HG02678 (cell line): ENCODE data around the gene ZNF276.
"Not testable (repeated sequence)": the region's sequence is repeated elsewhere in the genome, so short reads cannot be mapped to it uniquely, and the experiment has no call there.

Source experiments
- ATAC-seq: cut with Tn5 transposase; IDR thresholded peaks from one replicate; pipeline ENCODE4 v1.9.1; 2021; ENCODE audit warnings: mild to moderate bottlenecking, moderate library complexity; ENCODE audit not compliant: unreplicated experiment

The ZNF276 gene

GRCh38 chr16:89695875-89696669 is 25.3 kb upstream of the ZNF276 start:
- no peak for ATAC-seq

- no peak for ATAC-seq
These were observed 24.6 kb upstream of the ZNF276 start for GRCh38 chr16:89696670-89697128.

GRCh38 chr16:89697161-89697615 is 24.1 kb upstream of the ZNF276 start:
- no peak for ATAC-seq

- no peak for ATAC-seq
These were observed 23.6 kb upstream of the ZNF276 start for GRCh38 chr16:89697616-89698331.

- not testable (repeated sequence) for ATAC-seq
These were observed 22.6 kb upstream of the ZNF276 start for GRCh38 chr16:89698717-89699116.

- ATAC-seq, result not testable (repeated sequence)
These were observed 21.7 kb upstream of the ZNF276 start for GRCh38 chr16:89699629-89700099.

- ATAC-seq, result peak; percentile 32
These were observed 21.2 kb upstream of the ZNF276 start for GRCh38 chr16:89700100-89700648.

- no peak for ATAC-seq
These were observed 20.5 kb upstream of the ZNF276 start for GRCh38 chr16:89700649-89701424.

- peak; percentile 72 for ATAC-seq
These were observed 19.6 kb upstream of the ZNF276 start, which contains the start of gene SPATA2L for GRCh38 chr16:89701425-89702406. Gene SPATA2L (minus strand): TSS chr16:89701705. CDS start chr16:89701232, 473 bp downstream.

- ATAC-seq, result no peak
These were observed 17.1 kb upstream of the ZNF276 start for GRCh38 chr16:89704281-89704680.

GRCh38 chr16:89705006-89705405 is 16.3 kb upstream of the ZNF276 start:
- ATAC-seq, result no peak

GRCh38 chr16:89706518-89707260 is 14.6 kb upstream of the ZNF276 start:
- no peak for ATAC-seq

GRCh38 chr16:89707695-89708094 is 13.6 kb upstream of the ZNF276 start:
- ATAC-seq, result no peak

- no peak for ATAC-seq
These were observed 12.8 kb upstream of the ZNF276 start for GRCh38 chr16:89708481-89708931.

GRCh38 chr16:89709166-89709565 is 12.2 kb upstream of the ZNF276 start:
- ATAC-seq, result no peak

- ATAC-seq, result no peak
These were observed 11.5 kb upstream of the ZNF276 start for GRCh38 chr16:89709716-89710432.

- no peak for ATAC-seq
These were observed 10.4 kb upstream of the ZNF276 start for GRCh38 chr16:89710709-89711564.
